Lower lobe of right lung (tissue), 2 donors: ENCODE measurements around the gene CLEC14A. TPM values are rescaled to one million over a fixed set of nuclear protein-coding genes. Genes with fewer than 3 reads are reported as not detected.

Experiments
- ATAC-seq, 2 donors: fragments of 200-7000 bp; cut with Tn5 transposase; one replicate each; pipeline ENCODE4 v1.9.1; 2020 to 2022; ENCODE audit warnings: mild to moderate bottlenecking in 2 of 2, moderate library complexity in 2 of 2
- DNase-seq: peaks from one replicate; pipeline ENCODE4 v3.0.0-alpha.2; 2020
- H3K27ac ChIP-seq: fragments of 200-600 bp; one replicate; pipeline ENCODE4 v1.8.0; 2022
- H3K27me3 ChIP-seq: fragments of 200-600 bp; one replicate; pipeline ENCODE4 v1.8.0; 2022; ENCODE audit warnings: low read depth
- H3K36me3 ChIP-seq: fragments of 200-600 bp; one replicate; pipeline ENCODE4 v1.8.0; 2022; ENCODE audit warnings: mild to moderate bottlenecking
- H3K4me1 ChIP-seq: fragments of 200-600 bp; one replicate; pipeline ENCODE4 v1.8.0; 2022
- H3K4me3 ChIP-seq: fragments of 200-600 bp; one replicate; pipeline ENCODE4 v1.8.0; 2022; ENCODE audit warnings: mild to moderate bottlenecking
- H3K9me3 ChIP-seq: fragments of 200-600 bp; one replicate; pipeline ENCODE4 v1.8.0; 2022
- CTCF ChIP-seq: fragments of 200-600 bp; IDR thresholded peaks from one replicate; pipeline ENCODE4 v1.8.0; 2022; ENCODE audit warnings: antibody characterized with exemption, mild to moderate bottlenecking
- intact Hi-C: fragments of 100-400 bp; cut with DNase I; formaldehyde crosslinking; loops from one replicate; pipeline ENCODE4 v1.11.0; 2022
- total RNA-seq: library from RNA; stranded (reverse); fragmentation: NEBNext Ultra II Directional; extraction: Animal tissue kit (Norgen Biotek cat#: 25700); gene quantifications from one replicate; pipeline ENCODE4 v1.2.1, GENCODE V29; 2021
- donor health status: DM: no; HTN: yes; CAD: no; lungs with severe emphysema.

The CLEC14A gene
- total RNA-seq, 1 donor from 2014 or later: 57.0 TPM

DNA sequence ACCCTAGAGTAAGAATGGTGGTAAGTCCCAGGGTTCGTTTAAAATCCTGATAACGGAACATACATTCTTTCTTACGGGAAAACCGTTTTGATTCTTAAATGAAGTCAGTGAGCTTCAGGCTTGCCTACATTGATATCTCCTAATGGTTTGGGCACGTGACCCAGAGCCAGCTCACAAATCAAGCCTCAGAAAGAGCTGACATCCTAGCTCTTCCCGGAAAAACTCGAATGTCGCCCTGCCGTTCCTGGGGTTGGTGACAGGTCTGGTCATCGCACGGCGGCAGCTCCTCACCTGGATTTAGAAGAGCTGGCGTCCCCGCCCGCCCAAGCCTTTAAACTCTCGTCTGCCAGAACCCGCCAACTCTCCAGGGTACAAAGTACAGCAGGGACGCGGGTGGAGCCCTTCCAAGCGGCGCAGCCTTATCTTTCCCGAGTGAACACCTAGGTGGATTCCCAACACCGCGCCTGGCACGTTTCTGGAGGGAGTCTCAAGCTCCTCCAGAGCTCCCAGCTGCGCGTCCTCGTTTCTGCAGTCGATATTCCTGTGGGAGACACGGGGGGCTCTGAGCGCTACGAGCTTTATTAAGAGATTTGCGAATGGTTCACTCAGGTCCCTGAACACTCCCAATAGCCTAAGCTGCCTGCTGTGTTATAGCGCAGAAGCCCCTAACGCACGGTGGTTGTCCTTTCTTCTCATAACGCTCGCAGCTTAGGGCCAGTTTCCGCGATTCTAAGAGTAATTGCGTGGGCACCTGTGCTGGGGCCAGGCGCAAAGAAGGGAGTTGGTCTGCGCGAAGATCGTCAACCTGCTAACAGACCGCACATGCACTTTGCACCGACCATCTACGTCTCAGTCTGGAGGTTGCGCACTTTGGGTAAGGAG, 47.9 kb downstream of the CLEC14A start, which contains the start of gene SSTR1:
Gene SSTR1 (plus strand): TSS at position 169 of the 882 bp plus-strand sequence. CDS start 1,486 bp downstream, outside the sequence.
- TF ChIP-seq CTCF: no peak
- intact Hi-C loops: no loop called here
- DNase-seq (no peak), ATAC-seq (peak; percentile 8 to 29)
- H3K4me1 ChIP-seq: peaks cover 17% of the 10 kb centered on the region
- H3K4me3 ChIP-seq: peak within 1 kb of the TSS; percentile 52
- peaks cover 43% of the 10 kb centered on the region for H3K27me3 ChIP-seq
- peaks cover 3% of the 10 kb centered on the region for H3K9me3 ChIP-seq
- H3K27ac ChIP-seq: no peak within 1 kb of the TSS
- H3K36me3 ChIP-seq: no peaks in the 10 kb centered on the region

DNA sequence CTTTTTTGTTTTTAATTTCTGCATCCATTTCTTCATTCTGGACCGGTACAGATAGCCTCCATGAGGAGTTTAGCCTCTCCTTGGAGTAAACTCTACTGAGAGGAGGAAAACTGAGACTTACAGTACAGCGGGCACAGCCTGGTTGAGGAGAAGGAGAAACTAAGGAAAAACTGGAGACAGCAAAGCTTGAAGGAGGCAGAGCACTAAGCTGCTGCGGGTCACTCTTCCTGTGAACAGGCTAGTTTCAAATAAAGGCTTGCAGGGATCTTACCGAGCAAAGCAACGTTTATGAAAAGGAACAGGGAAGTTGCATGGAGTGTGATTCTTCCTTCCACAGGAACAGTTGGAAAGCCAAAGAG, 48.5 kb downstream of the CLEC14A start:
- Histone ChIP-seq H3K27ac (no peak overlapping the region), H3K4me3 (peak overlapping the region; percentile 52), H3K4me1 (peaks cover 17% of the 10 kb centered on the region), H3K9me3 (peaks cover 3% of the 10 kb centered on the region), H3K27me3 (peaks cover 43% of the 10 kb centered on the region), H3K36me3 (no peaks in the 10 kb centered on the region)
- TF ChIP-seq CTCF: no peak
- DNase-seq: no peak
- ATAC-seq: no peak
- intact Hi-C loops: no loop called here

GRCh38 chr14:38206689-38207376, 49.1 kb downstream of the CLEC14A start:
- peaks cover 17% of the 10 kb centered on the region for H3K4me1 ChIP-seq
- peaks cover 3% of the 10 kb centered on the region for H3K9me3 ChIP-seq
- no peak for TF ChIP-seq CTCF
- DNase-seq (no peak), ATAC-seq (no peak)
- H3K36me3 ChIP-seq: no peaks in the 10 kb centered on the region
- no peak overlapping the region for H3K27ac ChIP-seq
- intact Hi-C loops: no loop called here
- no peak overlapping the region for H3K4me3 ChIP-seq
- peaks cover 39% of the 10 kb centered on the region for H3K27me3 ChIP-seq

DNA sequence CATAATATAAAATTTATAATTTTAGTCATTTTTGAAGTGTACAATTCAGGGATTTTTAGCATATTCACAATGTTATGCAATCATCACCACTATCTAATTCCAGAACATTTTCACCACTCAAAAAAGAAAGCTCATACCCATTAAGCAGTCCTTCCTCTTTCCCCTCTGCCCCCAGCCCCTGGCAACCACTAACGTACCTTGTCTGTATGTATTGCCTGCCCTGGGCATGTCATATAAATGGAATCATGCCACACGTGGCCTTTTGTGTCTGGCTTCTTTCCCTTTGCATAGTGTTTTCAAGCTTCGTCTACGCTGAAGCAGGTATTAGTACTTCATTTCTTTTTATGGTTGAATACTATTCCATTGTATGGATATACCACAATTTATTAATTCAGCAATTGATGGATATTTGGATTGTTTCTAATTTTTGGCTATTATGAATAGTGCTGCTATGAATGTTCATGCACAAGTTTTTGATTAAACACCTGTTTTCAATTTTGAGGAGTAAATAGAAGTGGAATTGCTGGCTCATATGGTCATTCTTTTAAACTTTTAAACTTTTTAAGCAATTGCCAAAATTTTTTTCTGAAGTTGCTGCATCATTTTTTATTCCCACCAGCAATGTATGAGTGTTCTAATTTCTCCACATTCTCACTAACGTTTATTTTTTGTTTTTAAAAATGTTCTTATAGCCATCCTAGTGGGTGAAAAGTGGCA, 49.8 kb downstream of the CLEC14A start:
- peaks cover 17% of the 10 kb centered on the region for H3K4me1 ChIP-seq
- TF ChIP-seq CTCF: no peak

GRCh38 chr14:38205119-38205813, 50.6 kb downstream of the CLEC14A start:
- intact Hi-C loops: no loop called here
- Histone ChIP-seq H3K9me3 (peaks cover 3% of the 10 kb centered on the region), H3K27ac (no peak overlapping the region), H3K27me3 (peaks cover 26% of the 10 kb centered on the region), H3K36me3 (no peaks in the 10 kb centered on the region), H3K4me3 (no peak overlapping the region), H3K4me1 (peaks cover 17% of the 10 kb centered on the region)
- DNase-seq (no peak), ATAC-seq (no peak)
- no peak for TF ChIP-seq CTCF

More for the DNA sequence above, 49.8 kb downstream of the CLEC14A start:
- DNase-seq (no peak), ATAC-seq (no peak)
- intact Hi-C loops: no loop called here
- H3K27ac ChIP-seq: no peak overlapping the region
- H3K9me3 ChIP-seq: peaks cover 3% of the 10 kb centered on the region
- H3K4me3 ChIP-seq: no peak overlapping the region
- H3K27me3 ChIP-seq: peaks cover 32% of the 10 kb centered on the region
- H3K36me3 ChIP-seq: no peaks in the 10 kb centered on the region
